Activated CD8-positive, alpha-beta memory T cell treated with anti-CD3 and anti-CD28 coated beads for 48 hours (primary cell): ENCODE data around the gene SLC35G2.
A peak's percentile ranks its signal among the peaks of the same experiment; 100 is the strongest.
"Not testable (repeated sequence)": the region's sequence is repeated elsewhere in the genome, so short reads cannot be mapped to it uniquely, and the experiment has no call there.

Experiments used
- DNase-seq, 3 experiments: peaks; one replicate each; pipeline ENCODE4 v3.0.0-alpha.2; 2020; ENCODE audit warnings: low read depth in 2 of 3, low spot score in 2 of 3

The SLC35G2 gene

DNA sequence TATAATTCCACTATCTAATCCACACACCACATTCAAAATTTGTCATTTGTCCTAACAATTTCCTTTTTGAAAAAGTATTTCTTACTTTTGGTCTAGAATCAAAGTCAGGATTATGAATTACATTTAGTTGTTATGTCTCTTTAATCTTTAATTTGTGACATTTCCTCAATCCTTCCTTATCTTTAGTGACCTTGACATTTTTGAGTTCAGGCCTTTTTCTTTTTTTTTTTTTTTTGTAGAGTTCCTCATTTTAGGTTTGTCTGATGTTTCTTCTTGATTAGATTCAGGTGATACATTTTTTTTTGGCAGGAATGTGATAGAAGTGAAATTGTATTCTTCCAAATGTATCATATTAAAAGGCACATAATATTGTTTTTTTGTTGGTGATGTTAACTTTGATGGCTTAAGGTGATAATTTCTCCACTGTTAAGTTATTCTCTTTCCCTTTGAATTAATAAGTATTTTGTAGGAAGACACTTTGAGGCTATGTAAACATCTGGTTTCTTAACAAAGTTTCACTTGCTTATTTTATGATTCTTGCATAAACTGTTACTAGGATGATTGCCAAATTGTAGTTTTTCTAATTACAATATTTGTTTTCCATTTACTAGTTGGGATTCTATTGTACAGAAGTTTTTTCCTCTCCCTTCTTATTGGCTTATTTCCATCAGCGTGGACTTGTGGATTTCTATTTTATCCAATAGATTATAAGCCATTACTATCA, 16.3 kb downstream of the SLC35G2 start:
- DNase-seq: no peak

DNA sequence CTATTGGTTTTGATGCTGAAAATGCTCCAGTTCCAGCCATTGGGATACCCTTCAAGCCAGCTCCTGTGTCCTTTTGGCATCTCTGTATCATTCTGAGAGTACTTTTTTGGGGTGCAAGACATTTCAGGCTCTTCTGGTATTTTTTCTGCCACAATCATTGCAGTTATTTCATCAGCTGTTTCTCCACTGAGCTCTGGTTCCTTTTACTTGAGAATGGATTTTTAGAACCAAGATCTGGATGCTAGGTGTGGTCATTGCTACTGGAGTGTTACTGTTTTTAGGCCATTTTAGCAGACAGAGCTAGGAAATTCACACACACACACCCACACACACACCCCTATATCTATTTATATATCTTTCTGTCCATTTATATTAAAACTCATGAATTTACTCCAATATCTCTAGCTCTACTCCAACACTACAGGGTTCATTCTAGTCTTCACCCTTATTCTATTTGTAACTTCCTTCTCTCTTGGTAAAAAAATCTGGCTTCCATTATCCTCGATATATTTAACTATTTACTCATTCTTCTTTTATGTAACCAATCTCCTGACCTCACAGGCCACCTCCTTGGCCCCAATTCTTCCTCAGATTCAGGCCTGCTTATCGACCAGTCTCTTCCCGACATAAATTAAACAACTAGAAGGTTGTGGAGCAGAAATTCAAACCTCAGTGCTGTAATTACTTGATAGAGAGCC, 17.0 kb downstream of the SLC35G2 start:
- no peak for DNase-seq

DNA sequence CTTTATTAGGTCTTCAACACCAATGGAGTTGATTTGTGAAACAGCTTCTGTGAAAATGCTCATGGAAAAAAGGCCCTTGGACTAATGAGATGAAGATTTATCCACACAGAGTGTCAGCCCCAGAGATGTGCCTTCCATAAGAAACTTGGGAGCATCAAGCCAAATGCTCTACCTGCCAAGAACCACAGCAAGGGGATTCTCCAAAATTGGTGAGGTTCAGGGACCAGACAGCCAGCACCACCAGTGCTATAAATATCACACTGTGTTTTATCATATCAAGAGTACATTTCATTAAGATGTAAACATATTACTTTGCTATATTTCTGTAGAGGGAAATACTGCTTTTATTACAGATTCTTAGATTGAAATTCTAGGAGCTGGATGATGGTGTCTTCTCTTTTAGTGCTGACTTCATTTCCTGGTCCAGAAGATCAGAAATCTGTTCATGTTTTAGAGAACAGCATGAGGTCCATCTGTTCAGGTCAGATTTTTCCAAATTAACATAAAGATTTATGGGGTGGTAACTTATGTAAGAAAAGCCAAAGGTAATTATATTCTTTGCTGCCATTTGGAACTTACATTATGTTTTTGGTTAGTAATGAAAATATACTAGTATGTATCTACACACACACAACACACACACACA, 17.7 kb downstream of the SLC35G2 start:
- DNase-seq: no peak

DNA sequence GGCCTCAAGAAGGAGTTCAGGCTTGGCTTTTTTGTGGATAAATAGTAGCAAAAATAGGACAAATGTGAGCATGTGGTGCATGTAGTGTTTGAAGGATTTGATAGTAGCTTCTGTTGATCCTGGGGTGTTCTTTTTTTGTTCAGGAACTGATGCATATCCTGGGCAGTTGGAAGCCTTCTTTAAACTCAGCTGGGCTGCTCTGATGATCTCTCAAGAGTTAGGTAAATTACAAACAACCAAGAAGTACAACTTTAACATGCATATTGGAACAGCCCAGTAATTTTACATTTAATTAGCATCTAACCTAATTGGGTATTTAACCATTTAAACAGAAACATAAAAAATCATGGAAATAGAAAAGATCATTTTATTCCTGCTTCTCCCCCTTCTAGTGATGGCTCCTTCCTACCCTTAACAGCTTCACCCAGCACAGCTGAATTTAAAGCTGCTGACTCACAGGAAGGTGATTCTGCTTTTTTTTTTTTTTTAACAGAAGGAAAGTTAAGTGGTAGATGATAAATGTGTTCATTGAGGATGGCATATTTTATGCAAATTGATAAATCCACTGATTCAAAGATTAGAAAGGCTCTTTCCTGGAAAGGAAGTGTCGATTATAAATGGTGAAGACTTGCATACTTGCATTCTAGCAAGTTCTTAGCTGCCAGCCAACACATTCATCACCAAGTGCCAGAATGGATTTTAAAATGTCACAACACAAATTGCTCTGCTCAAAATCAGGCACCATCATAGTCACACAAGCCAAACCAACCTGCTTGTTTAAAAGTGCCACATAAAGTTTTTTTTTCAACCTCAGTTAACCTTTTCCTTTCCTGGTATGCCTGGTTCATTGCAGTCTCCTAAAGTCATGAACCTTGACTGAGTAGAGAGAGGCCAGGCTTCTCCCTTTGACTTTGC, 20.0 kb downstream of the SLC35G2 start:
- DNase-seq: no peak

DNA sequence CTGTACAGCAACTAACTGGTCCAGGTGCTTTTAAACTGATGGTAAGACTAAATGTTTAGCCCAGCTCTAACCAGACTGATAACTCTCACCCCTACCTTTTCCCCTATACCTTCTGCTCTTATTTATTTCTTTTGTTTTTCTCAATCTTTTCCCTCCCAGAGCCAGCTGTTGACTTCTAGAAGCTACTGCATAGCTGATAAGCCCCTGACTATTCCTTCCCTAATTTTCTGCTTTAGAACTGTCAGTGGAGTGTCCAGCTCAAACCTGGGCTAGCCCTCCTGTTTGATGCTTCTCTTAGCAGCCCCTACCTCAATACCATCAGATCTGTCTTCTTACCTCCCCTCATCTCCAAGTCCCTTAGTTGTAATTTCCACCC, 20.6 kb downstream of the SLC35G2 start:
- DNase-seq: no peak

DNA sequence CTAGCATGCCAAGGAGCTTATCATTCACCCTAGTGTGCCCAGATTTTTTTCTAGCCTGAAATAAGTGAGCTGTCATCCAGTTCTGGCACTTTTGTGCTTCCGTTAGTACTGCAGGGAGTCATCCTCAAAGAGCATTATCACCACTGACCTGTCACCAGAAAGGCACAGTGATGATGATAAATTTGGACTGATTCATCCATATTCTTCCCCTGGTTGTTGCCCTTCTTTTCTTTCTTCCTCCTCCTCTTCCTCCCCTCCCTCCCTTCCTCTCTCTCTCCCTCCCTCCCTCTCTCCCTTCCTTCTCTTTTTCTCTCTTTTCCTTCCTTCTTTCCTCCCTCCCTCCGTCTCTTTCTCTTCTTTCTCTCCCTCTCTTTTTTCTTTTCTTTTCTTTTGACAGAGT, 21.3 kb downstream of the SLC35G2 start:
- DNase-seq: no peak

DNA sequence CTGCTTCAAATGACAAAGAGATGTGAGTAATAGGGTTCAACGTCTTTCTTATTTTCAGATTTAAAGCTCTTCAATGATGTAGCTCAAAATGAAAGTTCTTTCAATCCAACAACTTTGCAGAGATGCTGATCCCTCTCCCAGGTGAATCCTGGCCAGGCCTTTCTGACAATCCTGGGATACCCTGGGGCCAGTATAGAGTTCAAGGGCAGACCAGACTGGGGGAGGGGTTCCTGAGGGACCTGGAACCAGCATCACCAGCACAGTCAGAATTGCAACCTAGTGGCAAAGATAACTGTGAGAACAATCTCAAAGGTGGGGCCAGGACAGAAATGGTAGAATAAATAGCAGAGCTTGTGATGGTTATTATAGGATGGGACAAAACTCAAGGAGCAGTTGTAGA, 23.4 kb downstream of the SLC35G2 start:
- DNase-seq: no peak

DNA sequence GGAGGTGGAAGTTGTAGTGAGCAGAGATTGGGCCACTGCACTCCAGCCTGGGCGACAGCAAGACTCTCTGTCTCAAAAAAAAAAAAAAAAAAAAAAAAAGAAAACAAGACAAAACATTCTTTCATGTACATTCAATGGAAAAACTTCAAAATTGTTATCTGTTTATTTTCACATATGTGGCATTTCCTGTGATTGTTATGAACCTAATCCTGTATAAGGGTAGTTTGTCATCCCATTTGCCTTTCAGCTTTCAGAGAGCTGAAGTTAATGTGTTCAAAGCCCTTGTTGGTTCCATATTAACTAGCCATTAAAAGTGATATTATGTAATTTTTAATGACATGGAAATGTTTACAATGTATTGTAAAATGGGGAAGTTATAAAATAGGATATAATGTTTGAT, 25.8 kb downstream of the SLC35G2 start:
- no peak for DNase-seq

DNA sequence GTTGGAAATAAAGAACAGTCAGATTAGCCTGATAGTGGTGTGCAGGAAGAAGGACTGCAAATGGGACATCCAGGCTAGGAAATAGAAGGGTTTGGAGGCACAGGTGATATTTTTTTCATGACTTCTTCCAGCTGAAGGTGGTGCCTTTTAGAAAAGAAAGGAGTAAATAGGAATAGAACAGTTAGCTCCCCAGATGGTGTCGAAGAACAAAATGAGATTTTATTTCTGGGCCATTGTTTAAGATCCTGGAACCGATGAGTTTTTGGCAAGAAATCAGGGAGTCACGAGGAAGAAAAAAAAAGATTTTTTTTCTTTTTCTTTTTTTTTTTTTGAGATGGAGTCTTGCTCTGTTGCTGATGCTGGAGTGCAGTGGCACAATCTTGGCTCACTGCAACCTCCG, 33.3 kb downstream of the SLC35G2 start:
- no peak for DNase-seq

DNA sequence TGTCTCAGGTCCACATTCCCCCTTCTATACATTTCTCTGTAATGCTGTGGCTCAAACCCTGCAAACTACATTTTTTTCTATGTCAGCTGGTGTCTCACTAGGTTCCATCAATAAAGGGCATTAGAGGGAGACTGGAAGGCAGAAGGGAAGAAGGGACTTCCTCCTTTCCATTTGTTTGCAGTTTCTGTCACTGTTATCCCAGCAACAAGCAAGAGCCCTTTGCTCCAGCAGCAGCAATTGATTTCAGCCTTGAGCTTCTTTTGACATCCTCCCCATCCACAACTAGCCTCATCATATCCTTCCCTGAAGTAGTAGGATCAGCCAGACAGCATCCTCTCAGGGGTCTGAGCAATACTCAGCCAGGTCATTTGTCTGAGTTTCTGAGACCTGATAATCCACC, 37.7 kb downstream of the SLC35G2 start:
- DNase-seq: no peak

DNA sequence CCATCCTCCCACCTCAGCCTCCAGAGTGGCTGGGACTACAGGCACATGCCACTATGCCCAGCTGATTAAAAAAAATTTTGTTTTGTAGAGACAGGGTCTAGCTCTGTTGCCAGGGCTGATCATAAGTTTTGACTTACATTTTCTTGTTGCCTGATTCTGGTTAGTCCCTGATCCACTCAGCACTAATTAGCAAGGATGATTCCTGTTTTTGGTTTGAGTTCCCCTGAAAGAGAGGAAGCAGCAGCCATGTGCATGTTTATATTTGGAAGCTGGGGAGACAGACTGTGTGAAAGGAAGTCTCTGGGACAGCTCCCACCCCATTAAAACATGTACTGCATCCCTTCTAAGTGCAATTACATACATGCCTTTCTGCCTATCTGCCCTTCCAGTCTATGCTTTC, 39.5 kb downstream of the SLC35G2 start:
- DNase-seq: no peak

DNA sequence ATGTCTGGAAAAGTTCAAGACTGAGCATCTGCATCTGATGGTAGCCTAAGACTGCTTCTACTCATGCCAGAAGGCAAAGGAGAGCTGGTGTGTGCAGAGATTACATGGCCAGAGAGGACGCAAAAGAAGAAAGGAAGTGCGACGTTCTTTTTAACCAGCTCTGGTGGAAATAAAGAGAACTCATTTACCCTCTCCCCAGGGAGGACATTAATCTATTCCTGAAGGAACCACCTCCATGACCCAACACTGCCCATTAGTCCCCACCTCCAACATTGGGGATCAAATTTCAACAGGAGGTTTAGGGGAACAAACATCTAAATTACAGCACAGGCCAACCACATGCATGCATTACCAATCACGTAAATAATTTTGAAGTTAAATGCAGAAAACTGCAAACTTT, 41.6 kb downstream of the SLC35G2 start:
- DNase-seq: no peak

DNA sequence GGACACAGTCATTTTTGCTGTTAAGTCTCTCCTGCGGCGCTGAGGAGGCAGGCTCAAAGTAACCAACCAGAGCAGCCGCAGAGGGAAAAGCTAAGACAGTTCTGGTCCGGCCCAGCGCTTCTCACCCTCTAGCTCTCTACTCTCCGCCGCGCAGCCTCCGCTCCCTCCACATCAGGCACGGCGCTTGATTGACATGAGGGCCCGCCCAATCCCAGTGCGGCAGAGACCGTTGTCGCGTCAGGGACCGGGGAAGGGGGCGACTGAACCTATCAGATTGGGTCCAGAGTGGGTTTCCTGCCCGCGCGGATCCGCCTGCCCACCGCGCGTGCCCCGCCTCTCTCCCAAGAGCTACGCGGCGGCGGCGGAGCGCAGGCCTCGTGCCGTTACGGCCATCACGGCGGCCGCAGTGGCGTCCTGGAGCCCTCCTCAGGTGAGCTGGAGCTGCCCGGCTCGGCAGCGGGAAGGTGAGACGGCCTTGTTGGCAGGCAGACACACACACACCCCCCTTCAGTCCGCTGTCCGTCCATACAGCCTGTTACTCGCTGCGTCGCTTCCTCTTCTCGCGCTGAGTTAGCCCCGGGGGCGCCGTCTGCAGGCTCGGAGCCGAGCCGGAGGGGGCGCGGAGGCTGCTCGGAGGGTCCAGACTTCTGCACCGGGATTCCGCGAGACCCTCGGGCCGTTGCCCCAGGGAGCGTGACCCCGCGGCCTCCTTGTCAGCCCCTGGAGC, 43.1 kb downstream of the SLC35G2 start, which contains the start of gene NCK1:
NCK1 (plus strand) TSS at position 319 of the 727 bp plus-strand sequence. CDS start 65,794 bp downstream, outside the sequence.
- peak; percentile 79 to 95 (median 91) for DNase-seq

DNA sequence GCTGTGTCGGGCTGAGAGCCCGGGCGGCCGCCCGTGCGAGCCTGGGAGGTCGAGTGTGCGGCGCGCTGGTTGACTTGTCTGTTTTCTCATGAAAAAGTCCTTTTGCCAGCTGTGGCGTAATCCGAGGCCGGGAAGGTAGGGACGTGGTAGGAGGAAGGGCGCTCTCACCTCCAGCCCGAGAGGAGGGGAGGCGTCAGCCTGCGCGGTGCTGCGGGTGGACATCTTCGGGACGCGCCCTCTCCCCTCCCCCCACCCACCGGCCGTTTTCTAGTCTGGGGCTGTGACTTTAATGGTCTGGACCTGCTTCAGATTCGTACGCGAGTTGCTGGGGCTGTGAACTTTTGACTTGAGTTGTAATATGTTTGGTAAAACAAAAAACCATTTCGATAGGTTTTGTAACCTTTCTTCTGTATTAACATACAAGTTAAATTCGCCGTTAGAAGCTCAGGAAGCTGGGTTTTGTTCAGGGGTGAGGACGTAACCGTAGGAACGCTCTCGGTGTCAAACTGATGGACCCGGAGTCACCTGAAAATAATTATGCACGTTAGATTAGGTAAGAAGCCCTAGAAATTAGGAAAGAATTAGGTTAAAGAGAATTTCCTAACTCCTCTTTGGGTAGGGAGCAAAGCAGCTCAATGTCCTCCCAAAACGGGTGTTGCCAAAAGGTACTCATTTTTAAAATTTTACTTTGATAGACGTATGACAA, 43.8 kb downstream of the SLC35G2 start:
- peak; percentile 11 to 28 (median 21) for DNase-seq

DNA sequence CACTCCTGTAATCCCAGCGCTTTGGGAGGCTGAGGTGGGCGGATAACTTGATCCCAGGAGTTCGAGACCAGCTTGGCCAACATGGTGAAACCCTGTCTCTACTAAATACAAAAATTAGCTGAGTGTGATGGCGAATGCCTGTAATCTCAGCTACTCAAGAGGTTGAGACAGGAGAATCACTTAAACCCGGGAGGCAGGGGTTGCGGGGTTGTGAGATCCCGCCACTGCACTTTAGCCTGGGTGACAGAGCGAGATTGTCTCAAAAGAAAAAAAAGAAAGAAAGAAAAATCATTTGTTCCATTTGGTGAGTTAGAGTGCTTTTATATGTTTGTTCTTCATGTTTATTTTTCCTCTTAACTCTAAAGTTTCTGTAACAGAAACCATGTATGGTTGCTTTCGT, 50.4 kb downstream of the SLC35G2 start:
- DNase-seq: no peak

DNA sequence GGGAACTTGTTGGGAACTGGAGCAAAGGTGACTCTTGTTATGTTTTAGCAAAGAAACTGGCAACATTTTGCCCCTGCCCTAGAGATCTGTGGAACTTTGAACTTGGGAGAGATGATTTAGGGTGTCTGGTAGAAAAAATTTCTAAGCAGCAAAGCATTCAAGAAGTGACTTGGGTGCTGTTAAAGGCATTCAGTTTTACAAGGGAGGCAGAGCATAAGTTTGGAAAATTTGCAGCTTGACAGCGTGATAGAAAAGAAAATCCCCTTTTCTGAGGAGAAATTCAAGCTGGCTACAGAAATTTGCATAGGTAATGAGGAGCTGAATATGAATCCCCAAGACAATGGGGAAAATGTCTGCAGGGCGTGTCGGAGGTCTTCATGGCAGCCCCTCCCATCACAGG, 53.3 kb downstream of the SLC35G2 start:
- DNase-seq: not testable (repeated sequence)

DNA sequence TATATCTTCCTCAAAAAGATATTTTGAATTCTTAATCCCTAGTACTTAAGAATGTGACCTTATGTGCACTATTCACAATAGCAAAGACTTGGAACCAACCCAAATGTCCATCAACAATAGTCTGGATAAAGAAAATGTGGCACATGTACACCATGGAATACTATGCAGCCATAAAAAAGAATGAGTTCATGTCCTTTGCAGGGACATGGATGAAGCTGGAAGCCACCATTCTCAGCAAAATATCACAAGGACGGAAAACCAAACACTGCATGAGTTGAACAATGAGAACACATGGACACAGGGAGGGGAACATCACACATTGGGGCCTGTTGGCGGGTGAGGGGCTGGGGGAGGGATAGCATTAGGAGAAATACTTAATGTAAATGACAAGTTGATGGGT, 60.6 kb downstream of the SLC35G2 start:
- not testable (repeated sequence) for DNase-seq

DNA sequence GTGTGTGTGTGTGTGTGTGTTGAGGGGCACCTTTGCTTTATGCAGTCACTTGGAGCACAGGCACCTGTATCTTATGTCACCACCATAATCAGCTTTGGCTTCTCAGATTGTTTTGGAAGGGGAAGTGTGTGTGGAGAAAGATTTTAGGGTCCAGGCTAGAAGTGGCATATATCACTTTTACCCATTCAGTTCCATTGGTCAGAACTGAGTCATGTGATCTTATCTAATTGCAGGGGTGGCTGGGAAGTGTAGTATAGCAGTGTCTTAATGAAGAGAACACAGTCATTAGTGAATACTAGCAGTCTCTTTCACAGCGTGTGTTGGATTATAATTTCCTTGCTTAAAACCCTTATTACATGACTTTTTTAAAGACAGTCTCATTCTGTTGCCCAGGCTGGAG, 63.6 kb downstream of the SLC35G2 start:
- DNase-seq: no peak

DNA sequence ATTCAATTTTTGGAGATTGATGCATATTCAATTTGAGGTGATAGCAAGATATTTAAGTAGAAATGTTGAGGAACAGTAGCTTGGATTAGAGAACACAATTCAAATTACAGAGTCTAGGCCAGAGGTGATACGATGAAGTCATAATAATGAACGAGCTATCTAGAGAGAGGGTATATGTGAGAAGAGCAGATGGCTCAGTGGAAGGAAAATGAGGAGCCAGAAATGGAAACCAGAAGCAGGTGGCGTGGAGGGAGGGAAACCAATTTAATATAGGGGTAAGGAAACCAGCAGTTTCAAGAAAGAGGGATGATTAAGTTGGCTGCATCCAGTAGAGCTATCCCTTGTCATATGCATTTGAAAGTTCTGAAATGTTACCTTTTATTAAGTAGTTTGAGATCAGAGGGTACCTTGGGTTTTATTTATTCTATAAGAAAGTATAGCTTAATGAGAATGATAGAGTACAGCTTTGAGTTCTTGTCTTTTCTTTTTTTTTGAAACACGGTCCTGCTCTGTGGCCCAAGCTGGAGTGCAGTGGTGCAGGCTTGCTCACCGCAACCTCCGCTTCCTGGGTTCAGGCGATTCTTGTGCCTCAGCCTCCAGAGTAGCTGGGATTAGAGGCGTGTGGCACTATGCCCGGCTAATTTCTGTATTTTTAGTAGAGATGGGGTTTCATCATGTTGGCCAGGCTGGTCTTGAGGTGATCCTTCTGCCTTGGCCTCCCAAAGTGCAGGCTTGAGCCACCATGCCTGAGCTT, 65.2 kb downstream of the SLC35G2 start:
- no peak for DNase-seq
